ENCODE measurements around the gene ASF1A. TPM values are rescaled to one million over a fixed set of nuclear protein-coding genes. Genes with fewer than 3 reads are reported as not detected.

Gene ASF1A
- total and polyA plus RNA-seq, 8 donors = 0.87 to 39.7 (median 14.5) TPM

DNA sequence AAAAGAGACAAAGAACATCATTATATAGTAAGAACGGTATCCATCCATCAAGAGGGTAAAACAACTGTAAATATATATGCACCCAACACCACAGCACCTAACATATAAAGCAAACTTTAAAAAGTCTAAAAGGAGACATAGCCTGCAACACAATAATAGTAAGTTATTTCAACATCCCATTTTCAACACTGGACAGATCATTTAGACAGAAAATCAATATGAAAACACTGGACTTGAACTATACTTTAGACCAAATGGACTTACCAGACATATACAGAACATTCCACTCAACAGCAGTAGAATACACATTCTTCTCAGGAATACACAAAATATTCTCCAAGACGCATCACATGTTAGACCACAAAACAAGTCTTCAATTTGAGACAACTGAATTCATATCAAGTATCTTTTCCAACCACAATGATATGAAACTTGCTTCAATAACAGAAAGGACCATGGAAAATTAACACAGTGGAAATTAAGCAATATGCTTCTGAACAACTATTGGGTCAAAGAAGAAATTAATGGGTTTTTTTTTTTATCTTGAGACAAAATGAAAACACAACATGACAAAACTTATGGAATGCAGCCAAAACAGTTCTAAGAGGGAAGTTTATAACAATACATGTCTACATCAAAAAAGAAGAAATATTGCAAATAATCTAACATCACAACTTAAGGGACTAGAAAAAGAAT is 23.9 kb upstream of the ASF1A start:
- H3K36me3 ChIP-seq = no peaks in the 10 kb centered on the region
- no peak for TF ChIP-seq POLR2A (IDR thresholded peaks at IDR 0.05)
- no peak for TF ChIP-seq POLR2AphosphoS5 (IDR thresholded peaks at IDR 0.05)
- no peak for TF ChIP-seq EP300 (IDR thresholded peaks at IDR 0.05)
- TF ChIP-seq, protein P1, sequence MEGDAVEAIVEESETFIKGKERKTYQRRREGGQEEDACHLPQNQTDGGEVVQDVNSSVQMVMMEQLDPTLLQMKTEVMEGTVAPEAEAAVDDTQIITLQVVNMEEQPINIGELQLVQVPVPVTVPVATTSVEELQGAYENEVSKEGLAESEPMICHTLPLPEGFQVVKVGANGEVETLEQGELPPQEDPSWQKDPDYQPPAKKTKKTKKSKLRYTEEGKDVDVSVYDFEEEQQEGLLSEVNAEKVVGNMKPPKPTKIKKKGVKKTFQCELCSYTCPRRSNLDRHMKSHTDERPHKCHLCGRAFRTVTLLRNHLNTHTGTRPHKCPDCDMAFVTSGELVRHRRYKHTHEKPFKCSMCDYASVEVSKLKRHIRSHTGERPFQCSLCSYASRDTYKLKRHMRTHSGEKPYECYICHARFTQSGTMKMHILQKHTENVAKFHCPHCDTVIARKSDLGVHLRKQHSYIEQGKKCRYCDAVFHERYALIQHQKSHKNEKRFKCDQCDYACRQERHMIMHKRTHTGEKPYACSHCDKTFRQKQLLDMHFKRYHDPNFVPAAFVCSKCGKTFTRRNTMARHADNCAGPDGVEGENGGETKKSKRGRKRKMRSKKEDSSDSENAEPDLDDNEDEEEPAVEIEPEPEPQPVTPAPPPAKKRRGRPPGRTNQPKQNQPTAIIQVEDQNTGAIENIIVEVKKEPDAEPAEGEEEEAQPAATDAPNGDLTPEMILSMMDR (IDR thresholded peaks at IDR 0.05) = no peak
- no peaks in the 10 kb centered on the region for H3K9me3 ChIP-seq
- no peak overlapping the region for H3K27ac ChIP-seq
- H3K27me3 ChIP-seq = no peaks in the 10 kb centered on the region
- DNase-seq = no peak
- no peak overlapping the region for H3K4me3 ChIP-seq
- H3K4me1 ChIP-seq = peaks cover 0 to 15% (median 3%) of the 10 kb centered on the region in 4 donors
- intact Hi-C loops (cut with DNase I; ENCODE audit: low total_unique reads) = no loop called here
- WGBS, 5 donors = 74 to 97% (median 94%) methylated on average over 2 of the region's 2 CpGs

DNA sequence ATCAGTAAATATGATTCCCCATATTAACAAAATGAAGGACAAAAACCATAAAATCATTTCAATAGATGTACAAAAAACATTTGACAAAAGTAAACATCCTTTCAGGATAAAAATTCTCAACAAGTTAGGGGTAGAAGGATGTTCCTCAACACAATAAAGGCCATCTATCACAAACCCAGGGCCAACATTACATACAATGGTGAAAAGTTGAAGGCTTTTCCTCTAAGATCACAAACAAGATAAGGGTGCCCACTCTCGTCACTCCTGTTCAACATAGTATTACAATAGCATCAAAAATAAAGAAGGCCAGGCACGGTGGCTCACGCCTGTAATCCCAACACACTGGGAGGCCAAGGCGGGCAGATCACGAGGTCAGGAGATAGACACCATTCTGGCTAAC is 22.6 kb upstream of the ASF1A start:
- DNase-seq = no peak
- no peaks in the 10 kb centered on the region for H3K36me3 ChIP-seq
- peaks cover 0 to 9% (median under 1%) of the 10 kb centered on the region in 4 donors for H3K4me1 ChIP-seq
- no peaks in the 10 kb centered on the region for H3K27me3 ChIP-seq
- TF ChIP-seq, protein P1 (IDR thresholded peaks at IDR 0.05) = no peak
- TF ChIP-seq POLR2A (IDR thresholded peaks at IDR 0.05) (no peak), EP300 (IDR thresholded peaks at IDR 0.05) (no peak), POLR2AphosphoS5 (IDR thresholded peaks at IDR 0.05) (no peak)
- intact Hi-C loops (cut with DNase I; ENCODE audit: low total_unique reads) = no loop called here
- no peak overlapping the region for H3K4me3 ChIP-seq
- H3K9me3 ChIP-seq = no peaks in the 10 kb centered on the region
- WGBS, 5 donors = 83 to 96% (median 92%) methylated on average over 5 of the region's 5 CpGs
- H3K27ac ChIP-seq = no peak overlapping the region

DNA sequence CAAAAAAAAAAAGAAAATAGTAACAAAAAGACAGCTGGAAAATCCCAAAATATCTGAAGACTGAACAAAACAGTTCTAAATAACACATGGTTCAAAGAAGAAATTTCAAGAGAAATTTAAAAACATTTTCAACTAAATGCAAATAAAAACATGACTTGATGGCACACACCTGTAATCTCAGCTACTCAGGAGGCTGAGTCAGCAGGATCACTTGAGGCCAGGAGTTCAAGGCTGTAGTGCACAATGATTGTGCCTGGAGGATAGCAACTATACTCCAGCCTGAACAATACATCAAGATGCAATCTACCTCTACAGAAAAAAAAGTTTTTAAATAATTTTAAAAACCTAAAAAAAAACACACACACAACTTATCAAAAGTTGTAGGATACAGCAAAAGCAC is 21.6 kb upstream of the ASF1A start:
- no peaks in the 10 kb centered on the region for H3K36me3 ChIP-seq
- DNase-seq = no peak
- TF ChIP-seq EP300 (IDR thresholded peaks at IDR 0.05) (no peak), POLR2AphosphoS5 (IDR thresholded peaks at IDR 0.05) (no peak), POLR2A (IDR thresholded peaks at IDR 0.05) (no peak)
- TF ChIP-seq, protein P1 (IDR thresholded peaks at IDR 0.05) = no peak
- H3K27ac ChIP-seq = no peak overlapping the region
- intact Hi-C loops (cut with DNase I; ENCODE audit: low total_unique reads) = no loop called here
- H3K27me3 ChIP-seq = no peaks in the 10 kb centered on the region
- H3K4me3 ChIP-seq = no peak overlapping the region
- H3K4me1 ChIP-seq = peaks cover 0 to 16% (median 5%) of the 10 kb centered on the region in 4 donors
- no peaks in the 10 kb centered on the region for H3K9me3 ChIP-seq

DNA sequence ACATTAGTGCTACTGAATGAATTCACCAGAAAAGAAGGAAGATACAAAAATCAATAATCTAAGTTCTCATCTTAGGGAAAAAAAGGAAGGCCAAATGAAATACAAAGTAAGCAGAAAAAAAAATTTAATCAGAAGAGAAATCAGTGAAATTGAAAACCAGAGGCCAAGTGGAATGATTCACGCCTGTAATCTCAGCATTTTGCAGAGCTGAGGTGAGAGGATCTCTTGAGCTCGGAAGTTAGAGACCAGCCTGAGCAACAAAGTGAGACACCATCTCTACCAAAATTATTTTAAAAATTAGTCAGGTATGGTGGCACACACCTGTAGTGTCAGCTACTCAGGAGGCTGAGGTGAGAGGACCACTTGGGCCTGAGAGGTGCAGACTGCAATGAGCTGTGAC is 21.2 kb upstream of the ASF1A start:
- Histone ChIP-seq H3K27me3 (no peaks in the 10 kb centered on the region), H3K4me1 (peaks cover 0 to 16% (median 5%) of the 10 kb centered on the region in 4 donors), H3K9me3 (no peaks in the 10 kb centered on the region), H3K36me3 (no peaks in the 10 kb centered on the region), H3K27ac (no peak overlapping the region), H3K4me3 (no peak overlapping the region)
- 80 to 93% (median 90%) methylated on average over 2 of the region's 2 CpGs for WGBS, 5 donors
- no peak for DNase-seq
- intact Hi-C loops (cut with DNase I; ENCODE audit: low total_unique reads) = no loop called here
- TF ChIP-seq POLR2AphosphoS5 (IDR thresholded peaks at IDR 0.05) (no peak), POLR2A (IDR thresholded peaks at IDR 0.05) (no peak), EP300 (IDR thresholded peaks at IDR 0.05) (no peak)
- TF ChIP-seq, protein P1 (IDR thresholded peaks at IDR 0.05) = no peak

All from stomach (tissue), 9 donors.